Gastroesophageal sphincter (tissue), 3 donors: ENCODE data around the gene ABHD12.

Experiments
- CTCF ChIP-seq, 4 experiments: fragments of 200-600 bp in 2 of 4; fragments of 450-650 bp in 2 of 4; sonication (generic) in 1 of 4; IDR thresholded peaks; one replicate each; pipeline ENCODE4 v1.5.1; 2017 to 2019; ENCODE audit warnings: antibody characterized with exemption in 4 of 4, mild to moderate bottlenecking in 2 of 4, moderate library complexity in 2 of 4
- POLR2A ChIP-seq, 2 donors: fragments of 450-650 bp; IDR thresholded peaks; one replicate each; pipeline ENCODE4 v1.6.1; 2017; ENCODE audit warnings: antibody characterized with exemption in 2 of 2, mild to moderate bottlenecking in 2 of 2, moderate library complexity in 1 of 2
- POLR2AphosphoS5 ChIP-seq: sonication (generic); formaldehyde crosslinking; IDR thresholded peaks from one replicate; pipeline ENCODE4 v1.6.1; 2017; ENCODE audit warnings: antibody characterized with exemption

- no peak for TF ChIP-seq POLR2A (IDR thresholded peaks at IDR 0.05)
- TF ChIP-seq CTCF (IDR thresholded peaks at IDR 0.05) = no peak
- TF ChIP-seq POLR2AphosphoS5 = no peak
These were observed 131.3 kb downstream of the ABHD12 start for GRCh38 chr20:25259358-25259757.
